Measurements from ENCODE around the gene ADIPOR2.
"Not testable (repeated sequence)": the region's sequence is repeated elsewhere in the genome, so short reads cannot be mapped to it uniquely, and the experiment has no call there.

ADIPOR2 gene

GRCh38 chr12:1665366-1665765 is 25.5 kb upstream of the ADIPOR2 start:
- DNase-seq (ENCODE audit: low read depth): no peak

- no peak for DNase-seq (ENCODE audit: low read depth)
Measured at GRCh38 chr12:1666215-1666614, 24.7 kb upstream of the ADIPOR2 start.

GRCh38 chr12:1666685-1667162 is 24.1 kb upstream of the ADIPOR2 start:
- DNase-seq (ENCODE audit: low read depth): no peak

- no peak for DNase-seq (ENCODE audit: low read depth)
Measured at GRCh38 chr12:1668833-1669543, 21.9 kb upstream of the ADIPOR2 start.

GRCh38 chr12:1670358-1671268 is 20.3 kb upstream of the ADIPOR2 start:
- no peak for DNase-seq (ENCODE audit: low read depth)

GRCh38 chr12:1676043-1676442 is 14.8 kb upstream of the ADIPOR2 start:
- no peak for DNase-seq (ENCODE audit: low read depth)

GRCh38 chr12:1680804-1681492 is 9.9 kb upstream of the ADIPOR2 start:
- DNase-seq (ENCODE audit: low read depth): no peak

GRCh38 chr12:1681493-1681807 is 9.4 kb upstream of the ADIPOR2 start:
- DNase-seq (ENCODE audit: low read depth): no peak

GRCh38 chr12:1688086-1688710 is 2.7 kb upstream of the ADIPOR2 start:
- DNase-seq (ENCODE audit: low read depth): no peak

GRCh38 chr12:1691123-1692007 is 495 bp downstream of the ADIPOR2 start:
- DNase-seq (ENCODE audit: low read depth): no peak

GRCh38 chr12:1692226-1692625 is 1.4 kb downstream of the ADIPOR2 start:
- no peak for DNase-seq (ENCODE audit: low read depth)

- no peak for DNase-seq (ENCODE audit: low read depth)
Measured at GRCh38 chr12:1692895-1693610, 2.2 kb downstream of the ADIPOR2 start.

- DNase-seq (ENCODE audit: low read depth): not testable (repeated sequence)
Measured at GRCh38 chr12:1695097-1695496, 4.2 kb downstream of the ADIPOR2 start.

- DNase-seq (ENCODE audit: low read depth): no peak
Measured at GRCh38 chr12:1695886-1696670, 5.2 kb downstream of the ADIPOR2 start.

- DNase-seq (ENCODE audit: low read depth): no peak
Measured at GRCh38 chr12:1696800-1697199, 5.9 kb downstream of the ADIPOR2 start.

- no peak for DNase-seq (ENCODE audit: low read depth)
Measured at GRCh38 chr12:1697271-1697670, 6.4 kb downstream of the ADIPOR2 start.

GRCh38 chr12:1698720-1699119 is 7.8 kb downstream of the ADIPOR2 start:
- no peak for DNase-seq (ENCODE audit: low read depth)

- no peak for DNase-seq (ENCODE audit: low read depth)
Measured at GRCh38 chr12:1702713-1703112, 11.8 kb downstream of the ADIPOR2 start.
